NCI-H1092 (cell line): ENCODE results near the gene CCDC77.

Experiments
- DNase-seq: peaks from one replicate; lab custom pipeline; 2025; lab: John Stamatoyannopoulos, UW

Gene CCDC77

GRCh38 chr12:480831-481816 is 79.7 kb downstream of the CCDC77 start:
- DNase-seq: peak; percentile 47

- DNase-seq: no peak
These were observed 80.6 kb downstream of the CCDC77 start for GRCh38 chr12:482061-482460.

GRCh38 chr12:484096-484495 is 82.7 kb downstream of the CCDC77 start:
- DNase-seq: no peak

GRCh38 chr12:490260-490659 is 88.8 kb downstream of the CCDC77 start:
- no peak for DNase-seq
